Left kidney (tissue), 2 donors: ENCODE results near the gene RAMAC. TPM values are rescaled to one million over a fixed set of nuclear protein-coding genes. Genes with fewer than 3 reads are reported as not detected.
"Not testable (repeated sequence)": the region's sequence is repeated elsewhere in the genome, so short reads cannot be mapped to it uniquely, and the experiment has no call there.

Experiments used
- DNase-seq: peaks from one replicate; pipeline ENCODE4 v3.0.0-alpha.2; 2013
- polyA plus RNA-seq: library from polyadenylated mRNA; unstranded; fragments of 120-200 nt; gene quantifications from one replicate; pipeline ENCODE4 v1.2.1, GENCODE V29; 2013; ENCODE audit not compliant: insufficient read length

RAMAC gene
- polyA plus RNA-seq, 1 donor: 44.1 TPM

DNA sequence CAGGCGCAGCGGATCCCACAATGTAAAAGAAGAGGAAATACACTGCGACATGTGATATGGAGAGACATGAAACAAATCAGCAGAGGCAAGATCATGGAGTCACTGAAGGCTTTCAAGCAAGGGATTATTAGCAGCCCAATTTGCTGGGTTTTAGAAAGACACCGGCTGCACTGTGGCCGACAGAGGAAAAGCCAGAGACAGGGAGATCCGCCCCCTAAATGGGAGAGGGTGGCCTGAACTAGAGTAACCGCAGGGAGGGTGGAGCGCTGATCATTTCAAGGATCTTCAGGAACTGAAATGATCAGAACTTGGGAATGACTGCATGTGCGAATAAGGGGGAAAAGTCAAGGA lies 26.0 kb downstream of the RAMAC start:
- DNase-seq: peak; percentile 6

GRCh38 chr15:83012636-83013035 lies 26.6 kb downstream of the RAMAC start:
- DNase-seq: no peak

- DNase-seq: no peak
These were observed 28.2 kb downstream of the RAMAC start for GRCh38 chr15:83014205-83014653.

DNA sequence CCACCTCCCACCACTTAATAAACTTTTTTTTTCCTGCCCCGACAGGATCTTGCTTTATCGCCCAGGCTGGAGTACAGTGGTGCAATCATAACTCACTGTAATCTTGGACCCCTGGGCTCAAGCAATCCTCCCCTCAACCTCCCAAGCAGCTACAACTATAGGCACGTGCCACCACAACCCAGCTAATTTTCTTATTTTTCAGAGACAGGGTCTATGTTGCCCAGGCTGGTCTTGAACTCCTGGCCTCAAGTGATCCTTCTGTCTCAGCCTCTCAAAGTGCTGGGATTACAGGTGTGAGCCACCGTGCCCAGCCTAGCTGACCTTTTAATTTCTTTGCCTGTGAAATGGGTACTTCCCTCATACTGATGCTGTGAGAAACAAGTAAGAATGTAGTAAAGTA lies 29.4 kb downstream of the RAMAC start:
- DNase-seq: no peak

GRCh38 chr15:83016906-83017305 lies 30.9 kb downstream of the RAMAC start:
- no peak for DNase-seq

DNA sequence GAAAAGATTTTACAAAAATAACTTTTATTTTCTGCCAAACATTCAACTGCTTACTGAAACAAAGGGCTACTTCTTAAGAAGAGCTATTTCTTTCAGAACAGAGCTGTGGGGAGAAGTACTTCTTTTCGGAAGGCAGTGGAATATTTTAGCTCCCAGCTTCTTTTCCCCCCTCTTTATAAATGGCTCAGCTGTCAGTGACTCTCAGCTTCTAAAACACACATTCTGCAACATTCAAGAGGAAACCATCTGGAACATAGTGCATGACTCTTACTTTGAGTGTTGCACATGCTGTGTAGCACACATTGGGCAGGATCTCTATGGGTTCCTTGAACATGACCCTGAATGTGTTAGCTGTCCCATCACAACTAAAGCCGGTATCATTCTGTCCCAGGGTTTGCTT lies 32.4 kb downstream of the RAMAC start:
- DNase-seq: no peak

DNA sequence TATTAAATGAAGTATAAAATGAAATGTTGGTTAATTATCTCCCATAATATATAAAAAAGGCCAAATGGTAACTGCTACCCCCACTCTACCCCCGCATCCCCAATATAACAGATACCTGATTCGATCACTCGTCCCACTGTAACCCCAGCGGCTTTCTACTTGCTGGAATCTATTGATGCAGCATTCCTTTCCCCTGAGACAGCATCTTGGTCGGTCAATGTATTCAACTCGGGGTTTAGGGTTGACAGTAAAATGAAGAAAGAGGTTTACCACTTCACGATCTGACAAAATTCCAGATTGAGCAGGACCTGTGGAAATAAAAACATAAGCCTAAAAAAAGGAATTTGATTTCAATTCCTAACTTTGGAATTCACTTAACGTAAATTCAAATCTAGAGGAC lies 44.0 kb downstream of the RAMAC start:
- no peak for DNase-seq

GRCh38 chr15:83031234-83031633 lies 45.2 kb downstream of the RAMAC start:
- DNase-seq: not testable (repeated sequence)

DNA sequence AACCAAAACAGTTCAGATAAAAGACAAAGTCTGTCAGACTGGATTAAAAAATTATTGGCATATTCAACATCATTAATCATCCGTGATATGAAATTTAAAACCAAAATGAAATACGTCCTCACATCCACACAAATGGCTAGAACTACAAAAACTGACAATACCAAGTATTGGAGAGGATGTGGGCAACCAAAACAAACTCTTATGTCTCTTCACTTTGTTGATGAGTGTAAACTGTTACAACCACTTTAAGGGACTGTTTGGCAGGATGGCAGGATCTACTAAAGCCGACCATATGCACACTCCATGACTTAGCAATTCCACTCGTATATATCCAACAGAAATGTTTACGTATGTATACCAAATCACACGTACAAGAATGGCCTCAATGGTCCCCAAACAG lies 50.2 kb downstream of the RAMAC start:
- no peak for DNase-seq

- no peak for DNase-seq
These were observed 53.2 kb downstream of the RAMAC start for GRCh38 chr15:83039206-83039605.

Other genes with a start within 250 kb of the RAMAC start
- 0.12 TPM for gene FSD2, start 180.1 kb upstream of the RAMAC start, polyA plus RNA-seq
- gene WHAMM, start 176.6 kb upstream of the RAMAC start, polyA plus RNA-seq: 16.1 TPM
- 33.7 TPM for gene HOMER2, start 33.5 kb upstream of the RAMAC start, polyA plus RNA-seq
- 29.8 TPM for gene C15orf40, start 25.4 kb downstream of the RAMAC start, polyA plus RNA-seq
- gene BTBD1, start 81.0 kb downstream of the RAMAC start, polyA plus RNA-seq: 71.0 TPM
- 3.2 TPM for gene TM6SF1, start 121.4 kb downstream of the RAMAC start, polyA plus RNA-seq
- 96.4 TPM for gene HDGFL3, start 221.6 kb downstream of the RAMAC start, polyA plus RNA-seq